ENCODE data around the gene PEX7. TPM values are rescaled to one million over a fixed set of nuclear protein-coding genes. Genes with fewer than 3 reads are reported as not detected.

Gene PEX7
- total and polyA plus RNA-seq, 2 of the 8 experiments (the other 6 are each of a cell fraction or from before 2014, with no cell fraction given), result 6.4 to 11.0 TPM

DNA sequence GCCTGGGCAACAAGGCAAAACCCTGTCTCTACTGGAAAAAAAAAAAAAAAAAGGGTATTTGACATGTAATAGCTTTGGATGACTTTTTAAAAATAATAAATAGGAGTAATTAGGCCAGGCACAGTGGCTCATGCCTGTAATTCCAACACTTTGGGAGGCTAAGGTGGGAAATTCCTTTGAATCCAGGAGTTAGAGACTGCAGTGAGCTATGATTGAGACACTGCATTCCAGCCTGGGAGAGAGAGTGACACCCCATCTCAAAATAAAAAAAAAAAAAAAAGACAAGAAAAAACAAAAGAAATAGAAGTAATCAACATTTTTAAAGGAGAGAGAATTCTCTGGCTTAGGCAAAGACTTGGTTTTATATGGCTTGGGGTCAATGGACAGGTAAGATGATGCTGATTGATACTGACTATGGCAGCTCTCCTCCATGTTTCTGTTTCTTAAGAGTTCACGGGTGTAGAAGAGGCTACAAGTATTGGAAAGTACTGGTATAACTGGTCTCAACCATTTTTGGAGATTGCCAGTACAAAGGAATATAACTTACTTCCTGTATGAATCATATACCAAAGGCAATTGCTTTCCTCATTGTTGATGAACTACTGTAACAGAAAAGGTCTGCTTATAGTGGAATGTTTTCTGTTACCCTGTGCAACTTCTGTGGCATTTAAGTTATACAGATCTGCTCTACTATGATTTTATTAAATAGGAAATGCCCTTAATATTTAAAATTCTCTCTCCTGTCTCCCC lies 40.2 kb upstream of the PEX7 start:
- Histone ChIP-seq H3K4ac (replicated peaks; ENCODE audit: insufficient read length, low read depth, low read length) (no peak overlapping the region), H3K79me1 (ENCODE audit: low read depth, low read length) (no peaks in the 10 kb centered on the region), H4K5ac (ENCODE audit: insufficient read length, low read depth, low read length) (no peak overlapping the region), H4K20me1 (replicated peaks in 1 of 2; ENCODE audit: control insufficient read depth in 1 of 2, insufficient read depth in 2 of 2, low read length in 2 of 2) (no peaks in the 10 kb centered on the region), H3K23me2 (ENCODE audit: low read depth, low read length) (no peaks in the 10 kb centered on the region), H2BK5ac (ENCODE audit: low read depth, low read length) (no peak overlapping the region), H3K36me3 (ENCODE audit: control insufficient read depth in 2 of 4, insufficient read depth in 4 of 4, low read length in 3 of 4) (no peaks in the 10 kb centered on the region), H2BK15ac (ENCODE audit: low read length) (no peak overlapping the region), H4K8ac (ENCODE audit: extremely low read depth, insufficient read depth, low read length) (no peak overlapping the region), H2BK12ac (ENCODE audit: low read depth, low read length) (no peak overlapping the region), H3K14ac (ENCODE audit: insufficient read length) (no peak overlapping the region), H3K27me3 (replicated peaks in 1 of 4; ENCODE audit: control insufficient read depth in 3 of 4, extremely low read depth in 1 of 4, insufficient read depth in 3 of 4, low read length in 3 of 4) (no peaks in the 10 kb centered on the region), H3K56ac (replicated peaks; ENCODE audit: insufficient read length, low read depth, low read length) (no peak overlapping the region), H3K4me2 (ENCODE audit: insufficient read depth in 1 of 2, low read depth in 2 of 2, low read length in 2 of 2) (no peak overlapping the region), H2BK120ac (replicated peaks; ENCODE audit: low read depth, low read length) (no peak overlapping the region), H3K9me3 (ENCODE audit: insufficient read depth in 2 of 2, low read depth in 1 of 2, low read length in 1 of 2) (no peaks in the 10 kb centered on the region), H3K4me3 (ENCODE audit: extremely low read depth in 1 of 4, insufficient read depth in 2 of 4, low read depth in 3 of 4, low read length in 4 of 4) (no peak overlapping the region), H3K9ac (replicated peaks in 1 of 4; ENCODE audit: extremely low read depth in 1 of 4, low read depth in 3 of 4, low read length in 3 of 4) (no peak overlapping the region), H3K79me2 (ENCODE audit: control insufficient read depth in 1 of 2, insufficient read depth in 2 of 2, low read length in 2 of 2) (no peaks in the 10 kb centered on the region), H4K91ac (replicated peaks; ENCODE audit: insufficient read length, low read length) (no peak overlapping the region), H3K4me1 (replicated peaks in 1 of 4; ENCODE audit: control insufficient read depth in 3 of 4, insufficient read depth in 4 of 4, low read length in 3 of 4) (peaks cover 0 to 4% (median 1%) of the 10 kb centered on the region in 4 experiments; a peak in 2 of 7 replicates), H3K27ac (ENCODE audit: low read depth, low read length) (no peak overlapping the region), H3K18ac (ENCODE audit: extremely low read depth, low read length) (no peak overlapping the region), H2BK20ac (ENCODE audit: low read length) (no peak overlapping the region), H2AFZ (ENCODE audit: low read length) (no peak overlapping the region), H2AK5ac (ENCODE audit: low read depth, low read length) (no peak overlapping the region), H3K23ac (ENCODE audit: insufficient read length) (no peak overlapping the region)
- FAIRE-seq (no peak), DNase-seq (ENCODE audit: low read depth in 1 of 2, low spot score in 2 of 2) (no peak)
- WGBS, 2 experiments (ENCODE audit: extremely low coverage in 1 of 2, insufficient coverage in 1 of 2, insufficient read length in 1 of 2, insufficient replicate concordance in 2 of 2, low coverage in 1 of 2, low lambda C conversion rate in 2 of 2, missing lambda C conversion rate in 1 of 2), result 88% methylated on average over 1 of the region's 1 CpG; no CpG with 5 or more reads in 1 of the 2 experiments
- ChIA-PET CTCF (ENCODE audit: partially characterized antibody) (interaction anchor here (1.4 kb wide), 1 partner anchor 10 kb away, joined by 3 read pairs; the partner anchor contains the start of gene MAP3K5), POLR2A (ENCODE audit: partially characterized antibody) (no interaction called here)
- TF ChIP-seq SIRT6 (IDR thresholded peaks at IDR 0.05; ENCODE audit: low read length), result no peak

Measured in H1 (cell line).